Gastroesophageal sphincter (tissue), 3 donors: Measurements from ENCODE around the gene P4HTM.

ENCODE experiments used
- CTCF ChIP-seq, 4 experiments: fragments of 200-600 bp in 2 of 4; fragments of 450-650 bp in 2 of 4; sonication (generic) in 1 of 4; IDR thresholded peaks; one replicate each; pipeline ENCODE4 v1.5.1; 2017 to 2019; ENCODE audit warnings: antibody characterized with exemption in 4 of 4, mild to moderate bottlenecking in 2 of 4, moderate library complexity in 2 of 4
- POLR2A ChIP-seq, 2 donors: fragments of 450-650 bp; IDR thresholded peaks; one replicate each; pipeline ENCODE4 v1.6.1; 2017; ENCODE audit warnings: antibody characterized with exemption in 2 of 2, mild to moderate bottlenecking in 2 of 2, moderate library complexity in 1 of 2
- POLR2AphosphoS5 ChIP-seq: sonication (generic); formaldehyde crosslinking; IDR thresholded peaks from one replicate; pipeline ENCODE4 v1.6.1; 2017; ENCODE audit warnings: antibody characterized with exemption

DNA sequence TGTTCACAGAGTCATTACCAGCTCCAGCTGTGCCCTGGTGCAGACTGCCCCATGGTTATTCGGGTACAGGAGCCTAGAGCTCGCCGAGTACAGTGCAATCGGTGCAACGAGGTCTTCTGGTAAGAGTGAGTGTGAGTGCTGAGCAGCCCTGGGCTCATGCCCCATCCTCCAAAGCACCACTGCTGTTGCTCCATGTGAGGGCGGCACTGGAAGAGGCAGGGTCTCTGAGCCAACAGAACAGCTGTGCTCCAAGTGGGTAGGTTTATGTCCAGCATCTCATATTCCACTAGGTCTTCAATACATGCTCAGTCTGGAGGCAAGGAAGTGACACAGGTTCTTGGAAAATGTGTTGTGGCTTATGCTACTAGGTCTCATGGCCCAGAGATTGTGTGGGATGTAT is 19.5 kb upstream of the P4HTM start:
- no peak for TF ChIP-seq POLR2A (IDR thresholded peaks at IDR 0.05)
- TF ChIP-seq CTCF (IDR thresholded peaks at IDR 0.05), result no peak
- TF ChIP-seq POLR2AphosphoS5, result no peak
